H1 (cell line): ENCODE data around the gene TMUB1. TPM values are rescaled to one million over a fixed set of nuclear protein-coding genes. Genes with fewer than 3 reads are reported as not detected.

ENCODE experiments used
- BACH1 ChIP-seq: IDR thresholded peaks from 2 replicates; pipeline ENCODE4 v1.6.1; 2012; ENCODE audit warnings: low read length, improper control_type of control experiment
- CBX8 ChIP-seq: fragments of 300-800, 300-1000 bp; sonication (generic); IDR thresholded peaks from 2 replicates; pipeline ENCODE4 v1.7.1; 2016; ENCODE audit warnings: low read depth, low read length, borderline replicate concordance
- CEBPB ChIP-seq: IDR thresholded peaks from 2 replicates; pipeline ENCODE4 v1.6.1; 2012; ENCODE audit warnings: low read depth, low read length
- POLR2AphosphoS5 ChIP-seq: IDR thresholded peaks from 2 replicates; pipeline ENCODE4 v1.6.1; 2011; ENCODE audit warnings: low read depth, low read length
- SIN3A ChIP-seq, 2 experiments: IDR thresholded peaks in 1 of 2; conservative IDR thresholded peaks in 1 of 2; 2 replicates each; pipeline ENCODE4 v1.6.1; 2011 to 2012; ENCODE audit warnings: low read length in 2 of 2, improper control_type of control experiment in 1 of 2, low read depth in 1 of 2, mild to moderate bottlenecking in 1 of 2
- SP1 ChIP-seq: IDR thresholded peaks from 2 replicates; pipeline ENCODE4 v1.6.1; 2011; ENCODE audit warnings: low read depth, low read length
- polyA plus RNA-seq, 7 experiments: library from polyadenylated mRNA; depleted of rRNA in 3 of 7; stranded (reverse) in 5 of 7; unstranded in 2 of 7; fragments of >200 nt in 5 of 7; fragments of 200-250 nt in 2 of 7; gene quantifications; 1 replicate in 5 of 7; 2 replicates in 1 of 7; 4 replicates in 1 of 7; pipeline versions ENCODE4 v1.2.1 to v1.2.3, GENCODE V29; 2011 to 2013; ENCODE audit warnings: missing spikeins in 2 of 7, mixed read lengths in 2 of 7
- total RNA-seq: library from RNA; stranded (reverse); fragmentation: NEBNext Ultra II Directional; extraction: Animal tissue kit (Norgen Biotek cat#: 25700); gene quantifications from 2 replicates; pipeline ENCODE4 v1.2.1, GENCODE V29; 2021
- TF ChIP-seq, protein P1 (sequence below): fragments of 300-600 bp; sonication (generic); IDR thresholded peaks from 2 replicates; pipeline ENCODE4 v1.7.1; 2012; ENCODE audit warnings: low read length, moderate library complexity, mild to moderate bottlenecking, inconsistent platforms; ENCODE audit not compliant: insufficient replicate concordance
- TF ChIP-seq, protein P2 (sequence below): IDR thresholded peaks from 2 replicates; pipeline ENCODE4 v1.6.1; 2012; ENCODE audit warnings: low read length, inconsistent platforms

Gene TMUB1
- total and polyA plus RNA-seq, 2 of the 8 experiments (the other 6 are each of a cell fraction or from before 2014, with no cell fraction given) = 41.4 to 56.2 TPM

DNA sequence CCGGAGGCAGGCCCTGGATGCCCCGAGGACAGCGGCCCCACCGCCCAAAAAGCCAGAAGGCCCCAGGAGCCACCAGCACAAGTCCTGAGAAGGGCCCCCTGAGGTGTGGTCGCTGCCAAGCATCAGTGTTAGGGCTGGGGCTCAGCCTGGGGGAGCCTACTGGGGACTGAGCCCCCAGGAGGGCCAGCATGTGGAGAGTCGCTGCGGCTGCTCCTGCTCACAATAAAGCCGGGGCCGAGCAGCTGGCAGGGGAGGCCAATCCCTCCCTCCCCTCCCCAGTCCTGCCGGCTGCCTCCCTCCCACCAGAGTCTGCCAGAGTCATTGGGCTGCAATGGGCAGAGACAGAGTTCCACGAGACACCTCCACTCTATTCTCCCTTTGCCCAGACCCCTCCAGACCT lies 38.0 kb downstream of the TMUB1 start (continued):
- TF ChIP-seq, protein P1, sequence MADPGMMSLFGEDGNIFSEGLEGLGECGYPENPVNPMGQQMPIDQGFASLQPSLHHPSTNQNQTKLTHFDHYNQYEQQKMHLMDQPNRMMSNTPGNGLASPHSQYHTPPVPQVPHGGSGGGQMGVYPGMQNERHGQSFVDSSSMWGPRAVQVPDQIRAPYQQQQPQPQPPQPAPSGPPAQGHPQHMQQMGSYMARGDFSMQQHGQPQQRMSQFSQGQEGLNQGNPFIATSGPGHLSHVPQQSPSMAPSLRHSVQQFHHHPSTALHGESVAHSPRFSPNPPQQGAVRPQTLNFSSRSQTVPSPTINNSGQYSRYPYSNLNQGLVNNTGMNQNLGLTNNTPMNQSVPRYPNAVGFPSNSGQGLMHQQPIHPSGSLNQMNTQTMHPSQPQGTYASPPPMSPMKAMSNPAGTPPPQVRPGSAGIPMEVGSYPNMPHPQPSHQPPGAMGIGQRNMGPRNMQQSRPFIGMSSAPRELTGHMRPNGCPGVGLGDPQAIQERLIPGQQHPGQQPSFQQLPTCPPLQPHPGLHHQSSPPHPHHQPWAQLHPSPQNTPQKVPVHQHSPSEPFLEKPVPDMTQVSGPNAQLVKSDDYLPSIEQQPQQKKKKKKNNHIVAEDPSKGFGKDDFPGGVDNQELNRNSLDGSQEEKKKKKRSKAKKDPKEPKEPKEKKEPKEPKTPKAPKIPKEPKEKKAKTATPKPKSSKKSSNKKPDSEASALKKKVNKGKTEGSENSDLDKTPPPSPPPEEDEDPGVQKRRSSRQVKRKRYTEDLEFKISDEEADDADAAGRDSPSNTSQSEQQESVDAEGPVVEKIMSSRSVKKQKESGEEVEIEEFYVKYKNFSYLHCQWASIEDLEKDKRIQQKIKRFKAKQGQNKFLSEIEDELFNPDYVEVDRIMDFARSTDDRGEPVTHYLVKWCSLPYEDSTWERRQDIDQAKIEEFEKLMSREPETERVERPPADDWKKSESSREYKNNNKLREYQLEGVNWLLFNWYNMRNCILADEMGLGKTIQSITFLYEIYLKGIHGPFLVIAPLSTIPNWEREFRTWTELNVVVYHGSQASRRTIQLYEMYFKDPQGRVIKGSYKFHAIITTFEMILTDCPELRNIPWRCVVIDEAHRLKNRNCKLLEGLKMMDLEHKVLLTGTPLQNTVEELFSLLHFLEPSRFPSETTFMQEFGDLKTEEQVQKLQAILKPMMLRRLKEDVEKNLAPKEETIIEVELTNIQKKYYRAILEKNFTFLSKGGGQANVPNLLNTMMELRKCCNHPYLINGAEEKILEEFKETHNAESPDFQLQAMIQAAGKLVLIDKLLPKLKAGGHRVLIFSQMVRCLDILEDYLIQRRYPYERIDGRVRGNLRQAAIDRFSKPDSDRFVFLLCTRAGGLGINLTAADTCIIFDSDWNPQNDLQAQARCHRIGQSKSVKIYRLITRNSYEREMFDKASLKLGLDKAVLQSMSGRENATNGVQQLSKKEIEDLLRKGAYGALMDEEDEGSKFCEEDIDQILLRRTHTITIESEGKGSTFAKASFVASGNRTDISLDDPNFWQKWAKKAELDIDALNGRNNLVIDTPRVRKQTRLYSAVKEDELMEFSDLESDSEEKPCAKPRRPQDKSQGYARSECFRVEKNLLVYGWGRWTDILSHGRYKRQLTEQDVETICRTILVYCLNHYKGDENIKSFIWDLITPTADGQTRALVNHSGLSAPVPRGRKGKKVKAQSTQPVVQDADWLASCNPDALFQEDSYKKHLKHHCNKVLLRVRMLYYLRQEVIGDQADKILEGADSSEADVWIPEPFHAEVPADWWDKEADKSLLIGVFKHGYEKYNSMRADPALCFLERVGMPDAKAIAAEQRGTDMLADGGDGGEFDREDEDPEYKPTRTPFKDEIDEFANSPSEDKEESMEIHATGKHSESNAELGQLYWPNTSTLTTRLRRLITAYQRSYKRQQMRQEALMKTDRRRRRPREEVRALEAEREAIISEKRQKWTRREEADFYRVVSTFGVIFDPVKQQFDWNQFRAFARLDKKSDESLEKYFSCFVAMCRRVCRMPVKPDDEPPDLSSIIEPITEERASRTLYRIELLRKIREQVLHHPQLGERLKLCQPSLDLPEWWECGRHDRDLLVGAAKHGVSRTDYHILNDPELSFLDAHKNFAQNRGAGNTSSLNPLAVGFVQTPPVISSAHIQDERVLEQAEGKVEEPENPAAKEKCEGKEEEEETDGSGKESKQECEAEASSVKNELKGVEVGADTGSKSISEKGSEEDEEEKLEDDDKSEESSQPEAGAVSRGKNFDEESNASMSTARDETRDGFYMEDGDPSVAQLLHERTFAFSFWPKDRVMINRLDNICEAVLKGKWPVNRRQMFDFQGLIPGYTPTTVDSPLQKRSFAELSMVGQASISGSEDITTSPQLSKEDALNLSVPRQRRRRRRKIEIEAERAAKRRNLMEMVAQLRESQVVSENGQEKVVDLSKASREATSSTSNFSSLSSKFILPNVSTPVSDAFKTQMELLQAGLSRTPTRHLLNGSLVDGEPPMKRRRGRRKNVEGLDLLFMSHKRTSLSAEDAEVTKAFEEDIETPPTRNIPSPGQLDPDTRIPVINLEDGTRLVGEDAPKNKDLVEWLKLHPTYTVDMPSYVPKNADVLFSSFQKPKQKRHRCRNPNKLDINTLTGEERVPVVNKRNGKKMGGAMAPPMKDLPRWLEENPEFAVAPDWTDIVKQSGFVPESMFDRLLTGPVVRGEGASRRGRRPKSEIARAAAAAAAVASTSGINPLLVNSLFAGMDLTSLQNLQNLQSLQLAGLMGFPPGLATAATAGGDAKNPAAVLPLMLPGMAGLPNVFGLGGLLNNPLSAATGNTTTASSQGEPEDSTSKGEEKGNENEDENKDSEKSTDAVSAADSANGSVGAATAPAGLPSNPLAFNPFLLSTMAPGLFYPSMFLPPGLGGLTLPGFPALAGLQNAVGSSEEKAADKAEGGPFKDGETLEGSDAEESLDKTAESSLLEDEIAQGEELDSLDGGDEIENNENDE = no peak
- no peak for TF ChIP-seq POLR2AphosphoS5
- TF ChIP-seq CEBPB = no peak
- no peak for TF ChIP-seq SIN3A (conservative IDR thresholded peaks at IDR 0.05 in 1 of 2, IDR thresholded peaks at IDR 0.05 in 1 of 2; ENCODE audit: low read depth in 1 of 2, low read length in 2 of 2)
- TF ChIP-seq, protein P2, sequence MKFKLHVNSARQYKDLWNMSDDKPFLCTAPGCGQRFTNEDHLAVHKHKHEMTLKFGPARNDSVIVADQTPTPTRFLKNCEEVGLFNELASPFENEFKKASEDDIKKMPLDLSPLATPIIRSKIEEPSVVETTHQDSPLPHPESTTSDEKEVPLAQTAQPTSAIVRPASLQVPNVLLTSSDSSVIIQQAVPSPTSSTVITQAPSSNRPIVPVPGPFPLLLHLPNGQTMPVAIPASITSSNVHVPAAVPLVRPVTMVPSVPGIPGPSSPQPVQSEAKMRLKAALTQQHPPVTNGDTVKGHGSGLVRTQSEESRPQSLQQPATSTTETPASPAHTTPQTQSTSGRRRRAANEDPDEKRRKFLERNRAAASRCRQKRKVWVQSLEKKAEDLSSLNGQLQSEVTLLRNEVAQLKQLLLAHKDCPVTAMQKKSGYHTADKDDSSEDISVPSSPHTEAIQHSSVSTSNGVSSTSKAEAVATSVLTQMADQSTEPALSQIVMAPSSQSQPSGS = no peak
- TF ChIP-seq CBX8 = no peak
- no peak for TF ChIP-seq SP1
- no peak for TF ChIP-seq BACH1
- TF ChIP-seq, all 59 proteins: peak for 0
